Measurements from ENCODE around the gene CHCHD10. TPM values are rescaled to one million over a fixed set of nuclear protein-coding genes. Genes with fewer than 3 reads are reported as not detected.

CHCHD10 gene
- total and polyA plus RNA-seq, 2 of the 4 experiments (the other 2 are of a cell fraction), result 2.2 to 11.2 TPM

DNA sequence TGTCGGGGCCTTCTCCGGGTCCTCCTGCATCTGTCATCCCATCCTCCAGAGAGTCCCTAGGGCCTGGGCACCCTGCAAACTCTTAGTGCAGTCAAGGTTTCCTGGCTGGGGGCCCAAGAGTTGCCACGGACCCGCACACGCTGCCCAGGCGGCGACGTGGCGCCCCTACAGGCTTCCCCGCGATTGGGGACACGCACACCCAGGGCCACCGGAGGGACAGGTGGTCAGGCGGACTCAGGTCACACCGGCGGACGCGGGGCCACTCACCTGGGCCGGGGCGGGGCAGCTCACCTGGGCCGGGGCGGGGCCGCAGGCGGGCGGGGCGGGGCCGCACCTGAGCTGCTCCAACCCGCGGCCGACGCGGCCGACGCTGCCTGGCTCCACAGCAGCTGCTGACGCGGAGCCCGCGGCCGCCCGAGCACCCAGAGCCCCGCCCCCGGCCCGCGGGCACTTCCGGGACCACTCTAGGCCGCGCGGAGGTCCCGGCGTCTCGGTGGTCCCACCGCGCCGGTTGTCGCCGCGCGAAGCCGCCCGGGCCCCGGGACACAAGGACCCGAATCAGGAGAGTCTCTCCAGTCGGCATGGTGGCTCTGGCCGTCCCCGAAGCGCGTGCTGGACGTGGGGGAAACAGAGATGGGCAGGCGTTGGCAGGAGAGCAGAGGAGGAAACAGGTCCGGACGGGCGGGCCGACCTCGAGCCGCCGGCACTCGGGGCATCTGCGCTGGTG, 16.9 kb downstream of the CHCHD10 start, which contains the start of gene ZNF70 (continued):
- TF ChIP-seq, protein P1, sequence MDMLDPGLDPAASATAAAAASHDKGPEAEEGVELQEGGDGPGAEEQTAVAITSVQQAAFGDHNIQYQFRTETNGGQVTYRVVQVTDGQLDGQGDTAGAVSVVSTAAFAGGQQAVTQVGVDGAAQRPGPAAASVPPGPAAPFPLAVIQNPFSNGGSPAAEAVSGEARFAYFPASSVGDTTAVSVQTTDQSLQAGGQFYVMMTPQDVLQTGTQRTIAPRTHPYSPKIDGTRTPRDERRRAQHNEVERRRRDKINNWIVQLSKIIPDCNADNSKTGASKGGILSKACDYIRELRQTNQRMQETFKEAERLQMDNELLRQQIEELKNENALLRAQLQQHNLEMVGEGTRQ (IDR thresholded peaks at IDR 0.05; ENCODE audit: low read depth, low read length), result no peak
- TF ChIP-seq CHD1 (IDR thresholded peaks at IDR 0.05; ENCODE audit: low read depth, low read length), result no peak

DNA sequence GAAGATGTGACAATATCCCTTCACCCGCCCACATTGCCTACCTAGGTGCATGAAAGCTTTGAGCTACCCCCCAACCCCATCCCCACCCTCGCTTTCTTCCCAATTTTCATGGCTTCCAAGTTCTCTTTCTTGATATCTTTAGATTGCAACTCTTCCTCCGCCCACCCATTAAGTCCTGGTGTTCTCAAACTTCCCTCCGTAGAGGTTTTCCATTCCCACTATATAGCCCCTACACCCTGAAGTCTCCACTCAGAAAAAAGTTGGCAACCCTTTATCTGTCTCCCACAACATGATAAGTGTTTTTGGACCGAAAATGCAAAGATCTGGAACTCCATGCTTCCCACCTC, 17.4 kb downstream of the CHCHD10 start:
- H2BK120ac ChIP-seq (ENCODE audit: low read depth, low read length), result no peak overlapping the region
- H3K4me3 ChIP-seq (ENCODE audit: insufficient read depth, low read depth, low read length), result peak overlapping the region; percentile 85
- TF ChIP-seq NFE2L2 (IDR thresholded peaks at IDR 0.05; ENCODE audit: low read depth, low read length), result no peak
- no peak for TF ChIP-seq MAZ (IDR thresholded peaks at IDR 0.05; ENCODE audit: borderline replicate concordance, low read depth, low read length)
- TF ChIP-seq FOS (IDR thresholded peaks at IDR 0.05; ENCODE audit: low read depth, low read length), result no peak
- no peak for TF ChIP-seq MAFK (IDR thresholded peaks at IDR 0.05; ENCODE audit: low read depth, low read length)
- TF ChIP-seq, protein P2, sequence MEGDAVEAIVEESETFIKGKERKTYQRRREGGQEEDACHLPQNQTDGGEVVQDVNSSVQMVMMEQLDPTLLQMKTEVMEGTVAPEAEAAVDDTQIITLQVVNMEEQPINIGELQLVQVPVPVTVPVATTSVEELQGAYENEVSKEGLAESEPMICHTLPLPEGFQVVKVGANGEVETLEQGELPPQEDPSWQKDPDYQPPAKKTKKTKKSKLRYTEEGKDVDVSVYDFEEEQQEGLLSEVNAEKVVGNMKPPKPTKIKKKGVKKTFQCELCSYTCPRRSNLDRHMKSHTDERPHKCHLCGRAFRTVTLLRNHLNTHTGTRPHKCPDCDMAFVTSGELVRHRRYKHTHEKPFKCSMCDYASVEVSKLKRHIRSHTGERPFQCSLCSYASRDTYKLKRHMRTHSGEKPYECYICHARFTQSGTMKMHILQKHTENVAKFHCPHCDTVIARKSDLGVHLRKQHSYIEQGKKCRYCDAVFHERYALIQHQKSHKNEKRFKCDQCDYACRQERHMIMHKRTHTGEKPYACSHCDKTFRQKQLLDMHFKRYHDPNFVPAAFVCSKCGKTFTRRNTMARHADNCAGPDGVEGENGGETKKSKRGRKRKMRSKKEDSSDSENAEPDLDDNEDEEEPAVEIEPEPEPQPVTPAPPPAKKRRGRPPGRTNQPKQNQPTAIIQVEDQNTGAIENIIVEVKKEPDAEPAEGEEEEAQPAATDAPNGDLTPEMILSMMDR (conservative IDR thresholded peaks at IDR 0.05; ENCODE audit: low read depth, low read length), result no peak
- TF ChIP-seq RCOR1 (IDR thresholded peaks at IDR 0.05; ENCODE audit: insufficient replicate concordance, low read length), result no peak
- no peak for TF ChIP-seq POLR2A (IDR thresholded peaks at IDR 0.05; ENCODE audit: low read depth, low read length)
- no peak for TF ChIP-seq MXI1 (IDR thresholded peaks at IDR 0.05; ENCODE audit: borderline replicate concordance, low read depth, low read length)
- TF ChIP-seq CEBPB (IDR thresholded peaks at IDR 0.05; ENCODE audit: low read depth, low read length), result no peak
- no peak for TF ChIP-seq RFX5 (IDR thresholded peaks at IDR 0.05; ENCODE audit: low read depth, low read length)
- in situ Hi-C loops (cut with MboI; ENCODE audit: low sequenced_read_pairs) (no loop called here), dilution Hi-C loops (cut with HindIII; ENCODE audit: low sequenced_read_pairs, unreplicated experiment) (no loop called here), intact Hi-C loops (cut with micrococcal nuclease) (no loop called here)
- H2AFZ ChIP-seq (replicated peaks; ENCODE audit: low read length, poor library complexity), result peak overlapping the region; percentile 86
- peak overlapping the region; percentile 75; the same call in 1 of the 2 replicates for H3K23ac ChIP-seq (ENCODE audit: low read depth, low read length)
- peak overlapping the region; percentile 86 for H4K5ac ChIP-seq (ENCODE audit: low read depth, low read length)
- ATAC-seq (ENCODE audit: low read depth), result no peak
- no TSS peak for BruUV-seq (replicated peaks)
- H3K4ac ChIP-seq (ENCODE audit: low read depth, low read length), result peak overlapping the region; percentile 32
- H2AK5ac ChIP-seq (ENCODE audit: low read depth, low read length), result 0 out of 2 replicates have a peak overlapping the region, but pooled peaks have one; percentile 1
- H3K14ac ChIP-seq (replicated peaks; ENCODE audit: low read depth, low read length), result peak overlapping the region; percentile 48
- ChIA-PET CTCF (no interaction called here), POLR2A (ENCODE audit: unreplicated experiment) (interaction anchor here (0.5 kb wide), 1 partner anchor 176 kb away, joined by 6 read pairs; no protein-coding TSS in a partner anchor)
- peak overlapping the region; percentile 53 for H2AK9ac ChIP-seq (replicated peaks; ENCODE audit: low read depth, low read length, poor library complexity)
- peak overlapping the region; percentile 77 for H3K9ac ChIP-seq (ENCODE audit: low read depth, low read length)
- H3K27ac ChIP-seq (ENCODE audit: insufficient read depth, low read length), result peak overlapping the region; percentile 51; the same call in 1 of the 2 replicates
- peak overlapping the region; percentile 16; the same call in 1 of the 2 replicates for H3K18ac ChIP-seq (ENCODE audit: low read depth, low read length)
- H2BK15ac ChIP-seq (ENCODE audit: low read depth, low read length), result no peak overlapping the region
- no peaks in the 10 kb centered on the region for H4K20me1 ChIP-seq (ENCODE audit: insufficient read depth, low read length)
- no peak overlapping the region for H2BK5ac ChIP-seq (ENCODE audit: low read depth, low read length, poor library complexity, severe bottlenecking)
- 17% methylated on average over 3 of the region's 5 CpGs; no CpG with 5 or more reads in 1 of the 2 experiments for WGBS, 2 experiments (ENCODE audit: extremely low coverage in 2 of 2, insufficient read length in 1 of 2)
- H3K36me3 ChIP-seq (ENCODE audit: control insufficient read depth, insufficient read depth, low read length), result no peaks in the 10 kb centered on the region
- H2BK20ac ChIP-seq (ENCODE audit: low read depth, low read length), result no peak overlapping the region
- H3K79me1 ChIP-seq (ENCODE audit: low read depth in 1 of 2, low read length in 2 of 2), result peaks cover 12 to 31% of the 10 kb centered on the region in 2 experiments
- no peak for DNase-seq
- no peaks in the 10 kb centered on the region for H3K27me3 ChIP-seq (ENCODE audit: control insufficient read depth, insufficient read depth, low read length)
- H3K9me1 ChIP-seq (ENCODE audit: insufficient read depth, low read length), result peaks cover 5% of the 10 kb centered on the region
- H3K56ac ChIP-seq (ENCODE audit: extremely low read depth, insufficient read depth, low read length), result no peak overlapping the region; the same call in 1 of the 2 replicates
- H3K4me2 ChIP-seq (ENCODE audit: low read depth, low read length), result peak overlapping the region; percentile 99
- H4K91ac ChIP-seq (ENCODE audit: insufficient read depth, low read depth, low read length), result no peak overlapping the region; the same call in 1 of the 2 replicates
- H4K8ac ChIP-seq (ENCODE audit: low read depth in 2 of 2, low read length in 2 of 2), result peak overlapping the region; percentile 13 to 81; a peak in 3 of 4 replicates
- H3K9me3 ChIP-seq (ENCODE audit: control insufficient read depth, insufficient read depth, low read length), result no peaks in the 10 kb centered on the region
- H3K4me1 ChIP-seq (ENCODE audit: control insufficient read depth, insufficient read depth, low read length), result peaks cover 4% of the 10 kb centered on the region

All from IMR-90 (cell line).